ENCODE measurements around the gene DPM1.
"Not testable (repeated sequence)": the region's sequence is repeated elsewhere in the genome, so short reads cannot be mapped to it uniquely, and the experiment has no call there.

Gene DPM1

DNA sequence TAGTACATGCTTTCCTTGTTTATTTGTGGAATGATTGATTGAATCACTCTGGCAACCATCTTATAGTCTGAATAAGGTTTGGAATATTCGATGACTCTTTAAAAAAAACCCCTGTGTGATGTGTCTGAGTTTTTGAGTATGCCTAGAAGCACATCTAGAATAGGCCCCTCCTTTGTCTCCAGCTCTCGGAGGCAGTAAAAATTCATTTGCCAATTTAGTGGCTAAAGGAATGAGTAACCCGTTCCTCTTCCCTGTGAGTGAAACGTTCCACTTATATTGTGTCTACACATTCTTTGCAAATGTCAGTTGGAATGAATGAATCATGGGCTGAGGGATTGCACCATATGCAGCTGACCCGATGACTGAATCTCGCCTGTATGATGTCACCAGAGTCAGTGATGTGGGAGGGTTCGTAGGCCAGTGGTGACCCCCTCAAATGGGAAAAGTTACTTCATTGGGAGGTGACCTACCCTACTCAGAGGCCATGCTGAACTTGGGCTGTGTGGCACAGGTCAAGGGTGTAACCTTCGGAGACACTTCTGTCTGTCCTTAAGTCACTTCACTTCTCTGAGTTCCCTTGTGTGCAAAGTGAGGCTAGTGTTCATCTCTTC lies 21.8 kb upstream of the DPM1 start:
- DNase-seq (ENCODE audit: low read depth in 2 of 2), result peak in 1 of 2 donors; percentile 31

GRCh38 chr20:50978533-50978932 lies 20.2 kb upstream of the DPM1 start:
- DNase-seq (ENCODE audit: low read depth in 2 of 2), result not testable (repeated sequence)

DNA sequence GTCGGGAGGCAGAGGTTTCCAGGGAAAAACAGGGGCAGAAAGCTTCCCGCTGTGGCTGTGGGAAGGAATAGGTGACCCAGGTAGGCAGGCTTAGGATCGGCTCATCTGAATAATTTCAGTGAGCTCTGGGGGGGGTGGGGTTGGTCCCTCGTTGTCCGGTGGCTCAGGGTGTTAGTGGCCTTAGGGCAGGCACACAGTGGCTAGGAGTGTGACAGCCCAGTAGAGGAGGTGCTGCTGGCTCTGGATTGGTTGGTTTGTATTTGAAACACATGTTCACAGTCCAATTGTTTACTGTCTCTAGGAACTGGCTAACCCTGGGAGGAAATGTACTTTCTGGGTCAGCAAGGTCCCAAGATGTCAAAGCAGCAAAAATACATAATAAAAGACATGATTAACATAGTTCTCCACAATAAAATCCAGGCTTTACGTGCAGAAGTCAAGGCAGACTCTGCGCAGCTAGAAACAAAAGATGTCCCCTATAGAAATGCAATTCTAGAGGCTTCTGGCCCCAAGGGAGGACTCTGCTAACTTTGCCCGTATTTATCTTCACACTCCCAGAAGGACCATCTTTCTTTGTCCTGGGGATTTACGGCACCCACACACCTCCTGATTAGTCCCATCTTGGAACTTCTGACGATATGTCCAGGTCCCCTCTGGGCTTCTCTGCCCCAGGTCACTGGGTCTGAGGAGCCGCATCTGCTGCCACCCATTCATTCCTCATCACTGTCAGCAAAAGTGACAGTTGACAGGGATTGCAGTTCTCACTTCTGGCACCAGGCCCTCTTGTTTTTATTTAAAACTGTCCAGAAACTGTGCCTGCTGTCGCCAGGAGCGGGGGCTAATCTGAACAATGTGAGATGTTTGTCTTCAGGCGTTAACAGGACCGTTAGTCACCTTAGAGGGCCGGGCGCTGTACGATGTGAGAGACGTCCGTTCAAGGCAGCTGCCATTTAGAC lies 19.0 kb upstream of the DPM1 start:
- DNase-seq (ENCODE audit: low read depth in 2 of 2), result no peak

- DNase-seq (ENCODE audit: low read depth in 2 of 2), result no peak
Measured at GRCh38 chr20:50975701-50976330, 17.5 kb upstream of the DPM1 start.

- no peak for DNase-seq (ENCODE audit: low read depth in 2 of 2)
Measured at GRCh38 chr20:50969912-50970311, 11.6 kb upstream of the DPM1 start.

GRCh38 chr20:50969435-50969834 lies 11.1 kb upstream of the DPM1 start:
- DNase-seq (ENCODE audit: low read depth in 2 of 2), result no peak

GRCh38 chr20:50968289-50968688 lies 10.0 kb upstream of the DPM1 start:
- no peak for DNase-seq (ENCODE audit: low read depth in 2 of 2)

DNA sequence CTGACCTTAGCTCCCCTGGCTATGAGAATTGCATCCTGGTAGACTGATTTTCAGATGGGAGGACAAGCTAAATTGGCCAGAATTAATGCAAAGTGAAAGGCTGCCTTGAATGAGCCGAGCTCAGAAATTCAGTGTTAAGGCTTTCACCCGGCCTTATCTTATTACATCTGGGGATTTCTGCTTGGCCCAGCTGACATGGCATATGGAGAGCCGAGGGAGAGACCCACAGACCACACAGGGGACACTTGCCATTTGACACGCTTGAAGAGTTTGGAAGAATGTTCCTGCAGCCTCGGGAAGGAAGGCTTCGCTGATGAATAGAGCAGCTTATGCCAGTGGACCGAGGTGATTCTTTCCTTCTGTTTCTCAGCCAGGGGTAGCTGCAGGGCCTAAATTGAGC lies 9.3 kb upstream of the DPM1 start:
- DNase-seq (ENCODE audit: low read depth in 2 of 2), result no peak

DNA sequence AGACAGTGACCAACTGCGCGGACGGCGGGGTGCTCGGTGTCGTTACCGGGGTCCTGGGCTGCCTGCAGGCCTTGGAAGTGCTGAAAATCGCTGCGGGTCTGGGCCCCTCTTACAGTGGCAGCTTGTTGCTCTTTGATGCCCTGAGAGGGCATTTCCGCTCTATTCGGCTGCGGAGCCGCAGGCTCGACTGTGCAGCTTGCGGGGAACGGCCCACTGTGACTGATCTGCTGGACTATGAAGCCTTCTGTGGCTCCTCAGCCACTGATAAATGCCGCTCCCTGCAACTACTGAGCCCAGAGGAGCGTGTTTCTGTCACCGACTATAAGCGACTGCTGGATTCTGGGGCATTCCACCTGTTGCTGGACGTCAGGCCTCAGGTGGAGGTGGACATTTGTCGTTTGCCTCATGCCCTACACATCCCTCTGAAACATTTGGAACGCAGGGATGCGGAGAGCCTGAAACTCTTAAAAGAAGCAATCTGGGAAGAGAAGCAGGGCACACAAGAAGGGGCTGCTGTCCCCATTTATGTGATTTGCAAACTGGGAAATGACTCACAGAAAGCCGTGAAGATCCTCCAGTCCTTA lies 1.3 kb upstream of the DPM1 start:
- no peak for DNase-seq (ENCODE audit: low read depth in 2 of 2)

DNA sequence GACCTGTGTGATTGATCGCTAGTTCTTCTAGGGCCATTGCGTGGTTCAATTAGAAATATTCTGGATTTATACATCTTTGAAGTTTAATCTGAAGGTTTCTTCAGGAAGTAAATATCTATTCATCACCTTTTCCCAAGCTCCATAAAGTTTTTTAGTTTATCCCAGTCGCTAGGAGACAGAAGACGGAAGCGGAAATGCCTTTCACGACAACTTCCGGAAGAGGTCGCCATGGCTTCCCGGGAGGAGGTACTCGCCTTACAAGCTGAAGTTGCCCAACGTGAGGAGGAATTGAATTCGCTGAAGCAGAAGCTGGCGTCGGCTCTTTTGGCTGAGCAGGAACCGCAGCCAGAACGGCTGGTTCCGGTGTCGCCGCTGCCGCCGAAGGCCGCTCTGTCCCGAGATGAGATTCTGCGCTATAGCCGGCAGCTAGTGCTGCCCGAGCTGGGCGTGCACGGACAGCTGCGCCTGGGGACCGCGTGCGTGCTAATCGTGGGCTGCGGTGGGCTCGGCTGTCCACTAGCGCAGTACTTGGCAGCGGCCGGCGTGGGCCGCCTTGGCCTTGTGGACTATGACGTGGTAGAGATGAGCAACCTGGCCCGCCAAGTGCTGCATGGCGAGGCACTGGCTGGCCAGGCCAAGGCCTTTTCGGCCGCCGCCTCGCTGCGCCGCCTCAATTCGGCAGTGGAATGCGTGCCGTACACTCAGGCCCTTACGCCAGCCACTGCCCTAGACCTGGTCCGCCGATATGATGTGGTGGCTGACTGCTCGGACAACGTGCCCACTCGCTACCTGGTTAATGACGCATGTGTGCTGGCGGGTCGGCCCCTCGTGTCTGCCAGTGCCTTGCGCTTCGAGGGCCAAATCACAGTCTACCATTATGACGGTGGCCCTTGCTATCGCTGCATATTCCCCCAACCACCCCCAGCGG lies 547 bp upstream of the DPM1 start, which contains the start of gene MOCS3:
Gene MOCS3 (plus strand): TSS at position 204 of the 928 bp plus-strand sequence. CDS start 25 bp downstream, at position 229.
- peak; percentile 54 to 62 for DNase-seq (ENCODE audit: low read depth in 2 of 2)

GRCh38 chr20:50957276-50957675 lies 1.1 kb downstream of the DPM1 start:
- DNase-seq (ENCODE audit: low read depth in 2 of 2), result no peak

- DNase-seq (ENCODE audit: low read depth in 2 of 2), result no peak
Measured at GRCh38 chr20:50953821-50954220, 4.5 kb downstream of the DPM1 start.

- no peak for DNase-seq (ENCODE audit: low read depth in 2 of 2)
Measured at GRCh38 chr20:50953196-50953595, 5.1 kb downstream of the DPM1 start.

DNA sequence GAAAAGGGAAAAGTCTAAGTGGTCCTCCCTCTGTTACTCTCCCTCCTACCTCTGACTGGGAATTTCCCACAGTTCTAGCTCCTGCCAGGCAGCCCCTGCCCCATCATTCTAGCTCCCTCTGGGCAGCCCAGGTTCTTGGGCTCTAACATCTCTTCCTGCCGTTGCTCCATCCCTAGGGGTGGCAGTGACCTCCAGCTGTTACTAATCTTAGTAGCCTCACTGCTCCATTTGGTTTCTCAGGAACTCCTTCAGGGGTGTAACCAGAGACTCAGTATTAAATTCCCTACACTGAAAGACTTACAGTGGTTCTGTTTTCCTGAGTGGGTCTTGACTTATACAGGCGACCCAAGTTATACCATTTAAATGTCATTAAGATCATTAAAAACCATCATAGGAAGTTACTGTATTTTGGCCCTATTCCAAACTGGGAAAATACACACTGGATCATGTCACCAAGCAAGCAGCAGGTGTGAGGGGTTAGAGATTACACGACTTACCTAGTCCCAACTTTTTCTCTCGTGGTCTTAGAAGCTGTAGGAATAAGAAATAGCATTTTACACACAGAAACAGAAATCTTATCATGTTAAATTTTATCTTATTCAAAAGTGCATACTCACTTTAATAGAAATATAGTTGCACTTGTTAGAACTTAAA lies 10.1 kb downstream of the DPM1 start:
- DNase-seq (ENCODE audit: low read depth in 2 of 2), result no peak

GRCh38 chr20:50943069-50943468 lies 15.3 kb downstream of the DPM1 start:
- DNase-seq (ENCODE audit: low read depth in 2 of 2), result no peak

DNA sequence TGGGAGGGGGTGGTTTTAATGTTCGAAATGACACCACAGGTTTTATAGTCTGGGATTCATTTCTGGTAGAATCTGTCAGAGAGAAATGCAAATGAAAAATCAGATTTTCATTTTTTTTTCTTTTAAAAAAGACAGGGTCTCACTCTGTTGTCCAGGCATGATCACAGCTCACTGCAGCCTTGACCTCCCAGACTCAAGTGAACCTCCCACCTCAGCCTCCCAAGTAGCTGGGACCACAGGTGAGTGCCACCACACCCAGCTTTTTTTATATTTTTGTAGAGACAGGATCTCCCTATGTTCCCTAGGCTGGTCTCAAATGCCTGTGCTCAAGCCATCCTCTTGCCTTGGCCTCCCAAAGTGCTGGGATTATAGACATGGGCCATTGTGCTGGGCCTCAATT lies 24.7 kb downstream of the DPM1 start:
- no peak for DNase-seq (ENCODE audit: low read depth in 2 of 2)

DNA sequence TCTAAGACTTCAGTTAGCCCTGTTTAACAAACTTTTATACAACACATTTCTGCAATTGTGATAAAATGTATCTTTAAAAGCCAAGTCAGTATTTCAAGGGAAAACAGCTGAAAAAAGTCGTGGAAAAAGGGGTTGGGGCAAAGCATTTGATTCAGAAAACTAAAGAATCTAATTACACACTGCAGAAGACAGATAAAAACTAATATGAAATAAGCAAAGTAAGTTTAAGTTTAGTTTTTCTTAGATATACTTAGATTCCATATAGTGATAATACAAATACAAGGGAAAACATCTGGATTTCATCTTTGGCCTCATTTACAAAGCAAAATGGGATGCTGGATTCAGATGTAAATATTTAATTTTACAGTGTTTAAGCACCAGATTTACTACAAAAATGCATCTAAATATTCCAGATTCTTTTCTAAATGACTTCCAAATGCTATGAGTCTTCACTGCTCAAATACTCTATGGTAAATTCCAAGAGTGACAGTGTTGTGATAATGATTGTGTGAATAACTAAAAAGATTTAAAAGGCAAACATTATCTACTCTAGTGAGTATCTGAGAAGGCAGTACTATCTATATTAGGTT lies 25.5 kb downstream of the DPM1 start:
- DNase-seq (ENCODE audit: low read depth in 2 of 2), result no peak

DNA sequence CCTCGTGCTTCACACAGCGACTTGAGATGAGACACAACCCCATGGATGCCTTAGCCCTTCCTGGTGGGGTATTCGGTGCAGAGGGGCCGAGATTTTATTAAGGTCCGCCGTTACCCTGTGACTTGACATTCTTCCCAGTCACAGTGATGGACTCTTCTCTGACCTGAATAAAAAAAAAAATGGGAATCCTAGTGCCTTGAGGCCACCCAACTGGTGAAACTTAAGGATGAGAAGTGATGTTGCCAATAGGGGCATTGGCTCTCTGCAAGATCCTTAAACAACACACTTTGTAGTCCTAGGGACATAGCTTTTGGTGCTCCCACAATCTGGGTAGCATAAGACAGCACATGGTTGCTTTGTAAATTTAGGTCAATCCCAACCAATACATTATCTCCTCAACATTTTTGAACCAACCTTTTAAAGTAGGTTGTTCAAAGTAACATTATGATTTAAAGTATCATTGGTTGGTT lies 26.3 kb downstream of the DPM1 start:
- DNase-seq (ENCODE audit: low read depth in 2 of 2), result no peak

GRCh38 chr20:50931306-50932015 lies 26.9 kb downstream of the DPM1 start, which contains the start of gene ADNP:
Gene ADNP (minus strand): TSS chr20:50931437. CDS start chr20:50903996, 27,441 bp downstream.
- DNase-seq (ENCODE audit: low read depth in 2 of 2), result peak; percentile 70 to 76
